ENCODE results near the gene NXNL2. TPM values are rescaled to one million over a fixed set of nuclear protein-coding genes. Genes with fewer than 3 reads are reported as not detected.

NXNL2 gene
- total RNA-seq, 1 experiment from 2014 or later = 1.4 TPM

- intact Hi-C loops (cut with micrococcal nuclease; ENCODE audit: unreplicated experiment) (no loop called here), in situ Hi-C loops (cut with HindIII; ENCODE audit: low pct_unique_long_range_greater_than_20kb, low sequenced_read_pairs) (no loop called here)
- TF ChIP-seq, protein P1, sequence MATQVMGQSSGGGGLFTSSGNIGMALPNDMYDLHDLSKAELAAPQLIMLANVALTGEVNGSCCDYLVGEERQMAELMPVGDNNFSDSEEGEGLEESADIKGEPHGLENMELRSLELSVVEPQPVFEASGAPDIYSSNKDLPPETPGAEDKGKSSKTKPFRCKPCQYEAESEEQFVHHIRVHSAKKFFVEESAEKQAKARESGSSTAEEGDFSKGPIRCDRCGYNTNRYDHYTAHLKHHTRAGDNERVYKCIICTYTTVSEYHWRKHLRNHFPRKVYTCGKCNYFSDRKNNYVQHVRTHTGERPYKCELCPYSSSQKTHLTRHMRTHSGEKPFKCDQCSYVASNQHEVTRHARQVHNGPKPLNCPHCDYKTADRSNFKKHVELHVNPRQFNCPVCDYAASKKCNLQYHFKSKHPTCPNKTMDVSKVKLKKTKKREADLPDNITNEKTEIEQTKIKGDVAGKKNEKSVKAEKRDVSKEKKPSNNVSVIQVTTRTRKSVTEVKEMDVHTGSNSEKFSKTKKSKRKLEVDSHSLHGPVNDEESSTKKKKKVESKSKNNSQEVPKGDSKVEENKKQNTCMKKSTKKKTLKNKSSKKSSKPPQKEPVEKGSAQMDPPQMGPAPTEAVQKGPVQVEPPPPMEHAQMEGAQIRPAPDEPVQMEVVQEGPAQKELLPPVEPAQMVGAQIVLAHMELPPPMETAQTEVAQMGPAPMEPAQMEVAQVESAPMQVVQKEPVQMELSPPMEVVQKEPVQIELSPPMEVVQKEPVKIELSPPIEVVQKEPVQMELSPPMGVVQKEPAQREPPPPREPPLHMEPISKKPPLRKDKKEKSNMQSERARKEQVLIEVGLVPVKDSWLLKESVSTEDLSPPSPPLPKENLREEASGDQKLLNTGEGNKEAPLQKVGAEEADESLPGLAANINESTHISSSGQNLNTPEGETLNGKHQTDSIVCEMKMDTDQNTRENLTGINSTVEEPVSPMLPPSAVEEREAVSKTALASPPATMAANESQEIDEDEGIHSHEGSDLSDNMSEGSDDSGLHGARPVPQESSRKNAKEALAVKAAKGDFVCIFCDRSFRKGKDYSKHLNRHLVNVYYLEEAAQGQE (IDR thresholded peaks at IDR 0.05; ENCODE audit: insufficient read depth in 1 of 2, low read depth in 2 of 2, low read length in 1 of 2) = no peak
- TF ChIP-seq CTCF (IDR thresholded peaks at IDR 0.05) (no peak), TCF7L2 (IDR thresholded peaks at IDR 0.05; ENCODE audit: low read depth, low read length) (no peak), POLR2AphosphoS5 (IDR thresholded peaks at IDR 0.05; ENCODE audit: low read depth, low read length) (no peak)
- Histone ChIP-seq H3K4me1 (ENCODE audit: control insufficient read depth, insufficient read depth, low read length) (no peaks in the 10 kb centered on the region), H3K27ac (ENCODE audit: low read length) (no peak overlapping the region), H3K4me3 (ENCODE audit: low read depth in 2 of 2, low read length in 2 of 2) (no peak overlapping the region), H3K27me3 (ENCODE audit: control insufficient read depth, insufficient read depth, low read length) (no peaks in the 10 kb centered on the region), H3K9me3 (ENCODE audit: control insufficient read depth, insufficient read depth, low read depth, low read length) (no peaks in the 10 kb centered on the region), H3K36me3 (ENCODE audit: control insufficient read depth, insufficient read depth, low read length) (no peaks in the 10 kb centered on the region)
- ATAC-seq (no peak), DNase-seq (ENCODE audit: low read depth, low spot score) (no peak)
- no TSS peak for BruUV-seq (replicated peaks)
- ChIA-PET POLR2A (no interaction called here), CTCF (interaction anchor here (0.5 kb wide), 1 partner anchor 15 kb away, joined by 4 read pairs; no protein-coding TSS in a partner anchor)
Measured at GRCh38 chr9:88498880-88499279, 36.1 kb upstream of the NXNL2 start.

GRCh38 chr9:88501086-88501485 lies 33.9 kb upstream of the NXNL2 start:
- TF ChIP-seq POLR2AphosphoS5 (IDR thresholded peaks at IDR 0.05; ENCODE audit: low read depth, low read length) (no peak), TCF7L2 (IDR thresholded peaks at IDR 0.05; ENCODE audit: low read depth, low read length) (no peak), SIN3A (IDR thresholded peaks at IDR 0.05; ENCODE audit: borderline replicate concordance, insufficient read depth, low read depth, low read length) (no peak), CTCF (IDR thresholded peaks at IDR 0.05) (no peak)
- TF ChIP-seq, protein P1 (IDR thresholded peaks at IDR 0.05; ENCODE audit: insufficient read depth in 1 of 2, low read depth in 2 of 2, low read length in 1 of 2) = no peak
- no peak for ATAC-seq
- intact Hi-C loops (cut with micrococcal nuclease; ENCODE audit: unreplicated experiment) = no loop called here
- no peak overlapping the region for H3K27ac ChIP-seq (ENCODE audit: low read length)
- ChIA-PET POLR2A (no interaction called here), CTCF (no interaction called here)
- H3K27me3 ChIP-seq (ENCODE audit: control insufficient read depth, insufficient read depth, low read length) = no peaks in the 10 kb centered on the region
- H3K4me1 ChIP-seq (ENCODE audit: control insufficient read depth, insufficient read depth, low read length) = no peaks in the 10 kb centered on the region
- H3K36me3 ChIP-seq (ENCODE audit: control insufficient read depth, insufficient read depth, low read length) = no peaks in the 10 kb centered on the region
- no peak for DNase-seq (ENCODE audit: low read depth, low spot score)
- no TSS peak for BruUV-seq (replicated peaks)
- in situ Hi-C loops (cut with HindIII; ENCODE audit: low pct_unique_long_range_greater_than_20kb, low sequenced_read_pairs) = no loop called here
- H3K4me3 ChIP-seq (ENCODE audit: low read depth in 2 of 2, low read length in 2 of 2) = no peak overlapping the region
- H3K9me3 ChIP-seq (ENCODE audit: control insufficient read depth, insufficient read depth, low read depth, low read length) = no peaks in the 10 kb centered on the region
